HCEC 1CT (cell line): Measurements from ENCODE around the gene LAS1L.
"Not testable (repeated sequence)": the region's sequence is repeated elsewhere in the genome, so short reads cannot be mapped to it uniquely, and the experiment has no call there.

Experiments
- DNase-seq: peaks from one replicate; pipeline ENCODE4 v3.0.0-alpha.2; 2017

The LAS1L gene

DNA sequence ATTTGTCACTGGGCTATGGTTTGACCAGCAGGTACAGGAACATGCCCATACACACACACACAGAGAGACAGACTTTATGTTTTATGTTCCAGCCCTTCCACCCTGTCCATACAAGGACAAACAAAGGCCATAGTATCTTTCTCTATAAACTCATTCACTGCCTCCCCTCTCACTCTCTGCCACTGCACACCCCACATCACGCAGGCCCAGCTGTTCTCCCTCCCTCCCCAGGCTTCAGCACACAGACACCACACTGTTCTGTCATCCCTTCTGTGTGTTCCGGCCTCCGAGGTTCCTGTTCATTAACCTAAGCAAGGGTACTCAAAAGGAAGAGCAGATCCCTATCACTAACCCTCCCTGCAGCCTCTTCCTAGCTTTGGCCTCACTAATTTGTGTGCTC, 17.8 kb downstream of the LAS1L start:
- DNase-seq, result no peak

DNA sequence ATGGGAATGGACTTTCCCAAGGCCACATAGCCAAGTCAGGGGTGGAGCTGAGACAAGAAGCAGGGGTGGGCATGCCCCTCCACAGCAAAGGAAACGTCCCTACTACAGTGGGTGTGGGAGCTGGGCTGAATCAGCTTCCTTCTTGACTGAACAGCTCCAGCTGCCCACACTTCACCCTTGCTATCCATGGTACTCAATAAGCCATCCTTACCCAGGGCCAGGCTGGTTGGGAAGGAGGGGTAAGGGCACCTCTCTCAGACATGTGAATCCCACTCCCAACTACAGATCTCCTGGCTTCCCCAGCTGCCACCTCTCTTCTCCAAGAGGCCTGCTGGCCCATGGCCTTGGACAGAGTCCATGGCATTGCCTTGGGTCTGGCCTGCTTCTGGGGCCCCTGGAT, 21.0 kb downstream of the LAS1L start:
- DNase-seq, result no peak

DNA sequence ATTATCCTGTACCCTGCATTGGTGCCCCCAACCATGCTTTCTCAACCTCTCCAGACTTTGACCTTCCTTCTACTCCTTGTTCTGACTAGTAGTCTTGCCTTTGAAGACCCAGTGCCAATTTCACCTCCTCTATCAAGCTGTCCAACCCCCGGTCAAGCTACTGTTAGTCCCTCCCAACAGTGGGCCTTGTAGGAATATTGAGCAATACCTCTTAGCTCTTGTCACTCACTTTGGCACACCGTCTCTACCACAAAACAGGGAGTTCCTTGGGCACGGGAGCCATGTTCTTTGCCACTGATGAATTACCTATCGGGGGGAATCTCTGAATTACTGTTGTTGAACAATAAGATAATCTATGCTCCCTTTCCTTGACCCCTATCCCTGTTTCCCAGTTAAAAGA, 25.2 kb downstream of the LAS1L start:
- DNase-seq, result no peak

- no peak for DNase-seq
Observed at GRCh38 chrX:65508851-65509250, 25.7 kb downstream of the LAS1L start.

GRCh38 chrX:65502618-65503017, 32.0 kb downstream of the LAS1L start:
- DNase-seq, result no peak

DNA sequence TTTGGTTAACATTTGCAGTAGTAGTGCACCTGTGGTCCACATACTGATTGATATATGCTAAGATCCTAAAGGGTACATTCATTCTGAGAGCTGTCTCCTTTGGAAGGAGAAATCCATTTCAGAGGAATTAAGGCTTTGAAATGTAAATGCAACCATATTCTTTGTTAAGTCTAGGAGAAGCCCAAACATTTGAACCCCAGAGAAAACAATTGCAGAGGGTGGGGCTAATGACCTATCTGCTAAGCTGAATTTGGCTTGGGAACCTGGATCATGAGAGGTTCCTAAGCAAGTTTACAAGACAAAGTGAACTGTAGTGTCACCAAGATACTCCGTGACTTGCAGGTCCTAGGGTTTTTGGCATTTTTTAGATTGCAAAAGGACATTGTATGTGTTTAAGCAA, 41.2 kb downstream of the LAS1L start:
- DNase-seq, result no peak

GRCh38 chrX:65491620-65492019, 43.0 kb downstream of the LAS1L start:
- DNase-seq, result no peak

DNA sequence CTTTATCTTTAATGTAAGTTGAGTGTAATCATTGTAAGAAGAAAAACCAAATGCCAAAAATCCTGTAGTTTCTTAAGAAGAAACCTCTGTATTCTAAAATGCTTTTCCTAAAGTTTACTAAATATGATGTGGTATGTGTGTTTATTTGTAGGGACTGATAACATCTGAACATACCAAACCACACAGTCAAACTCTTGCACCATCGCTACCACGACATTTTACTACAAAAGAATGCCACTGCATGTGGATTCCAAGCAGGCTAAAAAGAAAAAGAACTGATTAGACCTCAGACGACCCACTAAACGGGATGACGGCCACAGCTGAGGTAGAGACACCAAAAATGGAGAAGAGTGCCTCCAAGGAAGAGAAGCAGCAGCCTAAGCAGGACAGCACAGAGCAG, 46.1 kb downstream of the LAS1L start:
- DNase-seq, result peak; percentile 8

DNA sequence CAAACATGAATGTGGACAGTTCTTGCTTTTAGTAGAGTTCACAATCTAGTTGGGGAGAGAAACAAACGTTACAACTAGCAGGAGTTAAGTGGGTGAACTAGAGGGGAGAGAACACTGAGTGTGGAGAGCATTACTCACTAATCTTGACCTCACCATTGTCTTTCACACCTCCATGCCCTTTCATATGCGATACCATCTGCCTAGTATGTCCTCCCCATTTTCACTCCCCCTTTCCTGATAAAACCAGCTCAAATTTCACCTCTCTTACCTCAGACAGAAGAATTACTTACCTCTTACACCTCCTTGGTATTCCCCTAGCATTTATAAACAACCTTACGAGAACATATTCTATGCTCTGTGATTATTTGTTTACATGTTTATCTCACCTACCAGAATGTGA, 53.6 kb downstream of the LAS1L start:
- DNase-seq, result no peak

DNA sequence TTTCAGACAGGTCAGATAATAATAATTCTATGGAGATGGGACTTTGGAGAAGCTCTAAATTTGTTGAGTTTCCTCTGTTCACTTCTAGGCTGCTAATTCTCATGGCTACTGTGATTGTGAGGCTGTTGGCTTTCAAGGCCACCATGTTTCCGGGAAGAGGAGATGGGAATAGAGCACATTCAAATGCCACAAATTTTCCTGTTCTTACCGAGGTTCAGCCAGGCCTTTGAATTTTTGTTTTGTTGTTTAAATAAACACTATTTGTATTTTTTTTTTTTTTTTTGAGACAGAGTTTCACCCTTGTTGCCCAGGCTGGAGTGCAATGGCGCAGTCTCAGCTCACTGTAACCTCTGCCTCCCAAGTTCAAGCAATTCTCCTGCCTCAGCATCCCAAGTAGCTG, 55.5 kb downstream of the LAS1L start:
- not testable (repeated sequence) for DNase-seq

DNA sequence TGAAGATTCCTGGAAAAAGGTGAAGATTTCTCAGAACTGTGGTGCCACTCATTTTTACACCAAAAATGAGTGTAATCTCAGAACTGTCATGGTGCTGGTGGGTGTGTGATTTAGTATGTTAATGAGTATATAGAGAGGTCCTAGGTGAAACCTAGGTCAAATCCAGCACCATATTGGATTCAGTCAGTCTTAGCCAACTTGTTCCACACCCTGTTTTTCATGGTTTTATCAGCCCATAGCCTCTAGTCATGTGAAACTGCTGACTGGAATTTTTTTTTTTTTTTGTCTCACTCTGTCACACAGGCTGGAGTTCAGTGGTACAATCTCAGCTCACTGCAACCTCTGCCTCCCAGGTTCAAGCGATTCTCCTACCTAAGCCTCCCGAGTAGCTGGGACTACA, 58.0 kb downstream of the LAS1L start:
- no peak for DNase-seq

DNA sequence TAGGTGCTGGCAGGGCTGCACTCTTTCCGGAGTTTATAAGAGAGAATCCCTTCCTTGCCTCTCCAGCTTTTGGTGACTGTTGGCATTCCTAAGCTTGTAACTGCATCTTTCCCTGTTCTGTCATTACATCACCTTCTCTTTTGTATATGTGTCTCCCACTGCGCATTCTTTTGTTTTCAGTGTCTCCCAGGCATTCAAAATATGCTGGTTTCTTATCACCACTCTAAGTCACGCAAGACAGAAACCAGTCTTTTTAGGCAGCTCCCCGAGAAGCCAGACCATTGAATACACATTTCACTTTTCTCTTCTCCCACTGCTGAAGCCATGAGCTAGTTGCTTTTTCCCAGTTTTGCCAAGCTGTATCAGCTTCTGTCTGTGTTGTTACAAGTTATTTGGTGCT, 71.0 kb downstream of the LAS1L start:
- no peak for DNase-seq
